Mesothelial cell of epicardium (in vitro differentiated cells): ENCODE measurements around the gene RIN3. TPM values are rescaled to one million over a fixed set of nuclear protein-coding genes. Genes with fewer than 3 reads are reported as not detected.

Source experiments
- DNase-seq, 2 experiments: peaks; one replicate each; pipeline ENCODE4 v3.0.0; 2021; ENCODE audit warnings: low spot score in 2 of 2; ENCODE audit not compliant: unreplicated experiment in 2 of 2
- H3K27ac Mint-ChIP-seq: 2 replicates; pipeline ENCODE4 v1.8.0; 2021; ENCODE audit warnings: mixed read lengths
- H3K27me3 Mint-ChIP-seq: 2 replicates; pipeline ENCODE4 v1.8.0; 2021; ENCODE audit warnings: low read depth, mixed read lengths
- H3K36me3 Mint-ChIP-seq: 2 replicates; pipeline ENCODE4 v1.8.0; 2021; ENCODE audit warnings: mixed read lengths
- H3K4me1 Mint-ChIP-seq: 2 replicates; pipeline ENCODE4 v1.8.0; 2021; ENCODE audit warnings: mixed read lengths
- H3K4me3 Mint-ChIP-seq: 2 replicates; pipeline ENCODE4 v1.8.0; 2021; ENCODE audit warnings: mild to moderate bottlenecking, moderate library complexity, mixed read lengths
- H3K9me3 Mint-ChIP-seq: 2 replicates; pipeline ENCODE4 v1.8.0; 2021; ENCODE audit warnings: mixed read lengths
- CTCF ChIP-seq: fragments of 200-600 bp; sonication (generic); IDR thresholded peaks from one replicate; pipeline ENCODE4 v1.5.0; 2021; ENCODE audit warnings: antibody characterized with exemption; ENCODE audit not compliant: unreplicated experiment
- total RNA-seq: library from RNA; stranded (reverse); gene quantifications from 3 replicates; pipeline ENCODE4 v1.2.1, GENCODE V29; 2021

The RIN3 gene
- total RNA-seq, 1 donor from 2014 or later, result 19.9 TPM

- H3K4me1 Mint-ChIP-seq, result no peaks in the 10 kb centered on the region
- peaks cover 3% of the 10 kb centered on the region for H3K36me3 Mint-ChIP-seq
- no peak for TF ChIP-seq CTCF
- no peak overlapping the region for H3K4me3 Mint-ChIP-seq
- H3K9me3 Mint-ChIP-seq, result no peaks in the 10 kb centered on the region
- no peak for DNase-seq
- H3K27ac Mint-ChIP-seq, result no peak overlapping the region
- no peaks in the 10 kb centered on the region for H3K27me3 Mint-ChIP-seq
These were observed 39.9 kb downstream of the RIN3 start for GRCh38 chr14:92553438-92553837.

- H3K27me3 Mint-ChIP-seq, result no peaks in the 10 kb centered on the region
- H3K4me3 Mint-ChIP-seq, result no peak overlapping the region
- peaks cover 3% of the 10 kb centered on the region for H3K36me3 Mint-ChIP-seq
- no peaks in the 10 kb centered on the region for H3K9me3 Mint-ChIP-seq
- no peak for DNase-seq
- H3K4me1 Mint-ChIP-seq, result no peaks in the 10 kb centered on the region
- H3K27ac Mint-ChIP-seq, result no peak overlapping the region
- no peak for TF ChIP-seq CTCF
These were observed 42.0 kb downstream of the RIN3 start for GRCh38 chr14:92555465-92556111.

- DNase-seq, result no peak
- Mint-ChIP-seq H3K4me3 (no peak overlapping the region), H3K4me1 (no peaks in the 10 kb centered on the region), H3K36me3 (peaks cover 3% of the 10 kb centered on the region), H3K9me3 (no peaks in the 10 kb centered on the region), H3K27ac (no peak overlapping the region), H3K27me3 (no peaks in the 10 kb centered on the region)
- TF ChIP-seq CTCF, result no peak
These were observed 42.7 kb downstream of the RIN3 start for GRCh38 chr14:92556255-92556741.

- no peak for DNase-seq
- Mint-ChIP-seq H3K27me3 (no peaks in the 10 kb centered on the region), H3K4me1 (no peaks in the 10 kb centered on the region), H3K36me3 (peaks cover 3% of the 10 kb centered on the region), H3K27ac (no peak overlapping the region), H3K4me3 (no peak overlapping the region), H3K9me3 (no peaks in the 10 kb centered on the region)
- no peak for TF ChIP-seq CTCF
These were observed 43.4 kb downstream of the RIN3 start for GRCh38 chr14:92556863-92557543.

- peaks cover 3% of the 10 kb centered on the region for H3K36me3 Mint-ChIP-seq
- no peak overlapping the region for H3K27ac Mint-ChIP-seq
- TF ChIP-seq CTCF, result no peak
- no peaks in the 10 kb centered on the region for H3K4me1 Mint-ChIP-seq
- no peaks in the 10 kb centered on the region for H3K9me3 Mint-ChIP-seq
- no peak overlapping the region for H3K4me3 Mint-ChIP-seq
- no peak for DNase-seq
- no peaks in the 10 kb centered on the region for H3K27me3 Mint-ChIP-seq
These were observed 43.9 kb downstream of the RIN3 start for GRCh38 chr14:92557544-92557912.
